HG02610 (cell line): Measurements from ENCODE around the gene MAMDC4.
A peak's percentile ranks its signal among the peaks of the same experiment; 100 is the strongest.

ENCODE experiments used
- ATAC-seq: cut with Tn5 transposase; IDR thresholded peaks from one replicate; pipeline ENCODE4 v1.9.1; 2021; ENCODE audit warnings: mild to moderate bottlenecking, moderate library complexity; ENCODE audit not compliant: unreplicated experiment

MAMDC4 gene

DNA sequence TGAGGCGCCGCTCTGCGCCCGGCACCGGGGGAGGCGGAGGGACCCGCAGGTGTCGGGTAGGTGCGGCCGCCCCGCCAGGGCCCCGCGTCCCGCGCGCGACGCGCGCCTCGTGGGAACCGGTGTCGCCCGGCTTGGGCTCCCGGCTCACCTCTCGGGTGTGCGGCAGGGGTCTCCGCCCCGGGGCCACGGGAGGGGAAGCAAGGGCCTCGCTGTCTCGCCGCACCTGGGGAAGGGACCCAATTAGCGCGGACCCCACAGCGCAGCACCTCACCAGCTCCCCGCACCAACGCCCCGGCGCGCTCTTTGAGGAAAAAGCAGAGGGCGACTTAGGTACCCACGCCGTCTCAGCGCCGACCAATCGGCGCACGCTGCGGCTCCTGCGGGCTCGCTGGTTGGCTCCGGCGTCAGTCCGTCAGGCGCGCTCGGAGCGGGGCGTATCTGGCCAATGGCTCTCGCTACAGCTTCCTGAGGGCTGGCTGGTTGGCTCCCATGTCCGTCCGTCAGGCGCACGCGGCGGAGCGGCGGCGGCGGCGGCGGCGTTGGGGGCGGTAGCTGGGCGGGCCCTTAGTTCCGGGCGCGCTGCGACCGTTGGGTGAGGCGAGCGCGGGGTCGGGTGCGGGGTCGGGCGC is 33.9 kb downstream of the MAMDC4 start, which contains the start of gene TRAF2:
TSS of gene TRAF2 (plus strand) at position 567 of the 629 bp plus-strand sequence. CDS start 12,225 bp downstream, outside the sequence.
- peak; percentile 75 for ATAC-seq

DNA sequence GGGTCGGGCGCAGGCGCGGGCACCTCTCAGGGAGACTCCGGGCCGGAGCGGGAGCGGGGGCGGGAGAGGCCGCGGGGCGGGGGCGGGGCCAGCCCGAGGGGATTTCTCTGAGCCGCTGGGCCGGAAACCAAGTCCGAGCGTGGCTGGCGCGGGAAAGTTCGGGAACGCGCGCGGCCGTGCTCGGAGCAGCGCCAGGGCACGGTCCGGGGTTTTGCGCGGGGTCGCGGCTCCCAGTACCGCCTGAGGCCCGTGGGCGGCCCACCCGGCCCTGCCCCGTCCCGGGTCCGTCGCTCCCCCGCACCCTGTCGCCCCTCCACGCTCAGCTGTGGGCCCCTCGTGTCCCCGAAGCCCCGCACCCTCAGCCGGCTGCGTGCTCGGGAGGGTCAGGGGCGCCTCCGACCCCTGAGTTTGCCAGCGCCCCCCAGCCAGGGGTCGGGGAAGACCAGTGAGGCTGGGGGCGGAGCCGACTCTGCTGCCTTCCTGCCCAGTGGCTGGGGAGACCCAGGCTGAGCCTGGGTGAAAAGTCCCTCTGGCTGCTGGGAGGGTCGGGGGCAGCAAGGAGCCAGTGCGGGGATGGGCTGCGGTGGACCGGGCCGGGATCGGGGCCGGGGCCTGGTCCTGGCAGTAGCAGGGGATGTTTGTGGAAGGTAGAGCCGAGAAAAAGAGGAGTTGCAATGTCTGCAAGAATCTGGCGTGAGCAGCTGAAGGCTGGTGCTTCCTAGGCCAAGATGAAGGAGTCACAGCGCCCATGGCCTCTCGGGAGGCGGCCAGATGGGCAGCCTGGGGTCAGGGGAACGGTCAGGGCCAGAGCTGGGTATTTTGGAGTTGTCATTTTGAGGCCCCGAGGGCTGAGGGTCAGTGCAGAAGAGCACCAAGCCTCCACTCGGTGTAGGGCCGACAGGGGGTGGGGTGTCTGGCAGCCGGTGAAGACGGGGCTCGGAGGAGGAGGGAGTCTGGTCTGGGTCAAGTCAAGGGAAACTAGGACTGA is 34.8 kb downstream of the MAMDC4 start:
- peak; percentile 17 for ATAC-seq

DNA sequence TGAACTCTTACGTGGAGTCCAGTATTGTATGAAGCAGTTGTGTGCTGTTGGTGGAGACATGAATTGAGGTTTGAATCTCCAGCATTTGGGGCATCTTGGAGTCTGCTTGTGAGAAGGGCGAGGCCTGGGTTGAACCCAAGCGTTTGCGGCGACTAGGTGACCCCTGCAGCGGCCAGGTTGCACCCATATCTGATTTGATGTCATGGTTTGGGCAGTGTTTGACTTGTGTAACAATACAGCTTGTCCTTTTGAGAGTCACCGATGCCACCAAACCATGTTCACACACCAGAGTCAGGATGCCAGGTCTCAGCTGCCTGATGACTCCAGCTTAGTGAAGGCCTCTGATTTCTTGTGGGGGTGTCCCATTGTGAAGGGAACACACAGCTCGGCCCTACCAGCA is 36.3 kb downstream of the MAMDC4 start:
- ATAC-seq, result no peak

DNA sequence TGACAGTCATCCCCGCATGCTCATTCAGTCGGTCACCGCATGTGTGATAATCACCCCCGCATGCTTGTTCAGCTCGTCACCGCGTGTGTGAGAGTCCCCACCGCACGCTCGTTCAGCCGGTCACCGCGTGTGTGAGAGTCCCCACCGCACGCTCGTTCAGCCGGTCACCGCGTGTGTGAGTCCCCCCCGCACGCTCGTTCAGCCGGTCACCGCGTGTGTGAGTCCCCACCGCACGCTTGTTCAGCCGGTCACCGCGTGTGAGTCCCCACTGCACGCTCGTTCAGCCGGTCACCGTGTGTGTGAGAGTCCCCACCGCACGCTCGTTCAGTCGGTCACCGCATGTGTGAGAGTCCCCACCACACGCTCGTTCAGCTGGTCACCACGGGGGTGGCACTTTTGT is 37.7 kb downstream of the MAMDC4 start:
- no peak for ATAC-seq

DNA sequence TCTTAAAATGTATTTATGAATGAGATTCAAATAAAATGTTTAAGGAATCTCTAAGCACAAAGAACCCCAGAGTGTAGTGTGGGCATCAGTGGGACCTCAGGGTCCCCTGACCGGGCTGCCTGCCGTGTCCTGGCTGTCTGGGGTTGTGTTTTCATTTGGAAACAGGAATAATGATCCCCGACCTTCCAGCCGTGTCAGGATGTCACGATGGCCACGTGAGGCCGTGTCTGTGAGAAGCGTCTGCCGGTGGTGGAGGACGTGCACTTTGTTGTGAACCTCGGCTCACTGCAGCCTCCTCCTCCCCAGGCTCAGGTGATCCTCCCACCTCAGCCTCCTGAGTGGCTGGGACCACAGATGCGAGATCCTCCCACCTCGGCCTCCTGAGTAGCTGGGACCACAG is 38.5 kb downstream of the MAMDC4 start:
- no peak for ATAC-seq

DNA sequence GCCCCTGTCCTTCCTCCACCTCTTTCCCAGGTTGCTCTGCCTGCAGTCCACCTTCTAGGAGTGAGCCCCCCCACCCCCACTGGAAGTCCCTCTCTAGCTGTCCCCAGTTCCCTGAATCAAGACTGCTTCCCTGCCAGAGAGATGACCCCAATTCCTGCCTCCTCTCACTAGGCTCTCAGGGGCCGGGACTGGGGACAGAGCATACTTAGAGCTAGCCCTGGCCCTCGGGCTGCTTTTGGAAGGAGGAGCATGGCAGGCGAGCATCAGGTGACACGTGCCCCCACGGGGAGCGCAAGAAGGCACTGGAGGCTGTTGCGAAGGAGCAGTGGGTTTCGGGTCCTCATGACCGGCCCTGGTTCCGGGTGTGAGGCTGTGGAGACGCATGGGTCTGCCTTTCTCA is 43.9 kb downstream of the MAMDC4 start:
- ATAC-seq, result no peak

DNA sequence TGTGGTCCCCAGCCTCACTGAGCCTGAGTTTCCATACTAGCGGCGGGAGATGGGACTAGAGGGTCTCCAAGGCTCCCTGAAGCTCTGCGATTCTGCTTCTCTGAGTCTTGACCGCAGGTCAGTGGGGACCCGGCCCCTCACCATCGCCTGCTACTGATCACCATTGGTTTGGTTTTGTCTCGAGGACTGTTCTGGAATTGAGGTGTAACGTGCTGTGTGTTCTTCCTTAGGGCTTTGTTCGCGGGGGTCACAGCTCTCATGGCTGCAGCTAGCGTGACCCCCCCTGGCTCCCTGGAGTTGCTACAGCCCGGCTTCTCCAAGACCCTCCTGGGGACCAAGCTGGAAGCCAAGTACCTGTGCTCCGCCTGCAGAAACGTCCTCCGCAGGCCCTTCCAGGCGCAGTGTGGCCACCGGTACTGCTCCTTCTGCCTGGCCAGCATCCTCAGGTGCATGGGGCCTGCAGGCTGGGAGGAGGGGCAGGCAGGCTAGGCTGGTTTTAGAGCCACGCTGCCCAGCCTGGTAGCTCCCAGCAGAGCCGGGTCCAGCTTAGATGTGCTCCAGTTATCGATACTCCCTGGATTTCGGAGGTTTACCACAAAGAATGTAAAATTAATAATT is 46.4 kb downstream of the MAMDC4 start:
- no peak for ATAC-seq

DNA sequence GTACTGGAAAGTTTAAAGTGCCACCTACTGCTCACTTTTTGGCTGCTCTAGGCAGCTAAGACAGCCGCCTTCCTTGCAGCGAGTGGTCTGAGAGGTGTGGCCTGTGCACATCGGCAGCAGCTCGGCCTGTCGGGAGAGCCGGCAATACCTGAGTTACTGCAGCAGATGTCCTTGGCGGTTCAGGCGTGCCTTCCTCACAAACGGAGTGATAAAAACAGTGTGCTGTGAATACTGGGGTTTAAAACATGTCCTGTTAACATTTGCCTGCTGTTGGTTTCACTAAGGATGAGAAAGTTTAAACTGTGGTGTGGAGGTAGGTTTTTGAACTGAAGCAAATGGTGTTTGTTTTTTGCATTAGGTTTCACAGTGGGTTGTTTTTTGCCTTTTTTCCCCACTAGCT is 47.0 kb downstream of the MAMDC4 start:
- no peak for ATAC-seq

DNA sequence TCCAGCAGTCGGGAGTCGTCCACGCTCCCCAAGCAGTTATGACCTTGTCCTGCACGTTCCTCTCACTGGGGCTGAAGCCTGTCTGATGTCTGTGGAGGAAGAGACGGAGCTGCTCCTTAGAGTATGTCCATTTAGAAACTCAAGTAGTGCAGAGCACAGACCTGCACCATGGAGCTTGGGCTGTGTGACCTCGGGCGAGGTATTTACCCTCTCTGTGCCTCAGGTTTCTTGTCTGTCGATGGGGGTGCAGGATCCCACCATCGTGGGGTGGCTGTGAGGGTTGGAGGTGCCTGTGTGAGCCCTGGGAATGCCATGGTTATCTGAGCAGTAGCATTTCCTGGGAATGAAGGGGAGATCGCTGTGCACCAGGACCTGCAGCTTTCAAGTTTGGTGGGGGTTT is 48.4 kb downstream of the MAMDC4 start:
- no peak for ATAC-seq

DNA sequence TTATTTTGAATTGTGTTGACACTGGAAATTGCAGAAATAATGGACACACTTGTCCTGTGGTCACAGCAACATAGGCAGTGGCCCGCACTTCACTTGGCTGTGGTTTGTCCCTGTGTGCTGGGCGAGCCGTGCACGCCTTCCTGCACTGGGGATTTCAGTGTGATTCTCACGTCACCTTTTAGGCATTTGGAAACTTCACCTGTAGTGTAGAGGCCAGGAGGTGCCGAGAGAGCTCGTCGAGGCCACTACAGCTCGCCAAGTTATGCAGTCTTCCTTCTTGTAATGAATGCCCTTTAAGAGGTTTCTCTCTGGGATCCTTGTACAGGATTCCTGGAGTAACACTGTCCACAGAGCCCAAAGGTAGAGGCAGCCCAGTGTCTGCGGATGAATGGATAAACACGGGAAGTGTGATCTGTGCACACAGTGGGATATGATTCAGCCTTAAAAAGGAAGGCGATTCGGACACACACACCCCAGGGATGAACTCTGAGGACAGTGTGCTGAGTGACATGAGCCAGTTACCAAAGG is 48.9 kb downstream of the MAMDC4 start:
- ATAC-seq, result no peak

DNA sequence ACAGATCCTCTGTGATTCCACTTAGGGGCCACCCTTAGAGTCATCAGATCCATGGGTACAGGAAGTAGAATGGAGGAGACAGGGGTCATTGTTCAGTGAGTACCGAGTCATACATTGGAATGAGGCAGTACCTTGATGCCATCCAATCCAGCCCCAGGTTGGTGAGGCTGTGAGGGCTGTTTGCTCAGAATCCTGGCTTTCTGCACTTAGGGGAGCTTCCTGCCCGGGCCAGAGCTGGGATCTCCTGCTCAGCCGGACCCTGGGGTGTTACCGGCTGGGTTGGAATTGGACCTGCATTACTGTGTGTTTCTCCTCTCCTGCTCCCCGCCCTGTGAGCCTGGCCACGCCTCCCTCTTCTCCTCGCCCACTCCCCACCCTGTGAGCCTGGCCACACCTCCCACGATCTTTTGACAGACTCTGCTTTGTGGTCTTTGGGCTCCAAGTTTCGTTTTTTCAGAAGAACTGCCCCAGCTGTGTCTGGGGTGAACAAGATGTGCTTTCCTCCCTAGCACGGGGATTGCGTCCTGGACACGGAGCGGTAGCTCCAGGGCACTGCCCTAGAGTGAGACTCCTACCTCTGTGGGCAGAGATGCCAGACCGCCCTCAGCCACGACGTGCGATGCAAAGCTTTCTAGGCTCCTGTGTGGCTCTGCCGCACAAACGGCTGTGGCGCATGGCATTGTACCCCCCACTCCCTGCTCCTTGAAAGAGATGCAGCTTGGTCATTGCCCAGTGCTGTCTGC is 49.5 kb downstream of the MAMDC4 start:
- ATAC-seq, result peak; percentile 26

DNA sequence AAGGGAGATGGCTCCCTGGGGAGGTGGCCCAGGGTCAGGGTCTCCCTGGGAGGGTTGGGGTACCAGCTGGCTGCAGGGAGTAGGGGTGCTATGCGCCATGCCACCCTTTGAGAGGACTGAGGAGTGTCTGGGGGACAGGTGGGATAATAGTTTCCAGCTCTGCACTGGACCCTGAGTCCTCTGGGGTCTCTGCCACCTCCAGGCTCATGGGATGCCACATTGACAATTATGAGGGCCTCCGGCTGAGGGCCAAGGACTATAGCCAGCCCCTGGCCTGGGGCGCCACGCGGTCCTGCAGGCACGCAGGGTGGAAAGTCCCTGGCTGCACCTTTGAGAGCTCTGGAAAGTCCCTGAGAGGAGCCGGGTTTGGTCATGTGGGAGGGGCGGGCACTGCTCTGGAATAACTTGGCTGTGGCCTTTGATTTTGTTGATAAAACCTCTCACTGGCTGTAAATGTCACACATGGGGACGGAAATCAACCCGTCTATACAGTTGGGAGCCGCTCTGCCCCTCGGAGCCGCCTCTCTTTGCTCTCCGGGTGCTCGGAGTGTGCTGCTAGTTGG is 50.2 kb downstream of the MAMDC4 start:
- ATAC-seq, result peak; percentile 61

DNA sequence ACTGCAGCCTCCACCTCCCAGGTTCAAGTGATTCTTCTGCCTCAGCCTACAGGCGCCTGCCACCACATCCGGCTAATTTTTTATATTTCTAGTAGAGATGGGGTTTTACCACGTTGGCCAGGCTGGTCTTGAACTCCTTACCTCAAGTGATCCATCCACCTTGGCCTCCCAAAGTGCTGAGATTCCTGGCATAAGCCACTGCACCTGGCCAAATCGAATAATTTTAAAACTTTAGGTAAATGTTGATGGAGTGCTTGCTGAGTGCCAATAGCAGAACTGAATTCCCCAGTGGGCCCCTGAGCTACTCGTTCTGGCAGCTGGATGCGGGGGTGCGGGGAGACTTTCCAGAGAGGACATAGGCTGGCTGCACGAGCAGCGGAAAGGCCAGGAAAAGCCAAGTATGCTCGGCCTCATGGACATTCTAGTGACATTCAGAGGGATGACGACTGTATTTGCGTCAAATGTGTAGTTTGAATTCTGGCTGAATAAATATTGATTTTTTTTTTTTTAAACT is 51.0 kb downstream of the MAMDC4 start:
- no peak for ATAC-seq

DNA sequence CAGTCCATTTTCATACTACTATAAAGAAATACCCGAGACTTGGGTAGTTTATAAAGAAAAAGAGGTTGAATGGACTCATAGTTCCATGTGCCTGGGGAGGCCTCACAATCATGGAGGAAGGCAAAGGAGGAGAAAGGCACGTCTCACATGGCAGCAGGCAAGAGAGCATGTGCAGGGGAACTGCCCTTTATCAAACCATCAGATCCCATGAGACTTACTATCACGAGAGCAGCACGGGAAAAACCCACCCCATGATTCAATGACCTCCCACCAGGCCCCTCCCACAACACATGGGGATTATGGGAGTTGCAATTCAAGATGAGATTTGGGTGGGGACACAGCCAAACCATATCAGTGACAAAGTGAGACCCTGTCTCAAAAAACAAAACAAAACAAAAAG is 54.1 kb downstream of the MAMDC4 start:
- no peak for ATAC-seq

DNA sequence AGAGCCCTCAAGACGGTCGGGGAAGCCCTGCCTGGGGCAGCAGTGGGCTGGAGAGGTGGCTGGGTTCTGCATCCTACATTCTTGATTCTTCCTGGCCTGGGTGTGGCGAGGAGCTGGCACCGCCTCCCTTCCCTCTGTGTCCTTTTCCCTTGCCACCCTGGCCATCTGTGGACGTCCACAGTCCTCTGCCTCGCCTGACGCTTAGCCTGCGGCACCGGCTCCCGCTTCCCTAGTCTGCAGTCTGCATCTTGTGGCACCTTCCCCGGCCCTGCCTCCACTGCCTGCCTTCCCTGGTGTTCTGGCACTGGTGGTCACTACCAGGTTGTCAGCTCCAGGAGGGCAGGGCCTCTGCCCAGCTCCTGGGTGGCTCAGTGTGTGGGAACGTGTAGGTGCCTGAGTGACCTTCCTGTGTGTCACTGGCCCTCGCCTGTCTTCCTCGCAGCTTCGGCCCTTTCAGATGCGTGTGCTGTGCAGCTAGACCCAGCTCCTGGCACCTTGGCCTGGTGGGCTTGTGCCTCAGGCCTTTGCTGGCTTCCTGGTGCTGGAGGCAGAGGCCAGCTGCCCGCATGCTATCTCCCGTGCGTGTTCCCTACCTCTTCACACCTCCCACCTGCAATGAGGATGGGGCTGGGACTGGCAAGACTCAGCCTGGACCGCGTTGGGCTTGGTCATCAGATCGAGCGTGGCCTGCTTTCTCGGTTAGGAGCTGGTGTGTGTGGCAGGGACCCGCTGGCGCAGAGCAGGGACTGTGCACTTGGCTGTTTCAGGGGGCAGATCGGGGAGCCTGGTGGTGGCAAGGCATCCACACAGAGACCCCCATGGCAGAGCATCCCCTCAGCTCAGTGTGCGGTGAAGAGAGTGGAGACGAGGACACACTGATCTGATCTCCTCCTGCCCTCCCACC is 55.1 kb downstream of the MAMDC4 start:
- no peak for ATAC-seq
